HepG2 (cell line): ENCODE results near the gene POLR1F. TPM values are rescaled to one million over a fixed set of nuclear protein-coding genes. Genes with fewer than 3 reads are reported as not detected.

Experiments
- ASH2L ChIP-seq: fragments of 300-600, 200-600 bp; sonication (generic); IDR thresholded peaks from 2 replicates; pipeline ENCODE4 v1.7.0; 2017; ENCODE audit warnings: low read depth, mild to moderate bottlenecking, moderate library complexity, mixed read lengths, low read length; ENCODE audit not compliant: insufficient read length
- HES4 ChIP-seq: sonication (generic); formaldehyde crosslinking; IDR thresholded peaks from 2 replicates; pipeline ENCODE4 v1.9.0; 2021; ENCODE audit warnings: mild to moderate bottlenecking, missing genetic modification reagents, borderline replicate concordance
- KLF12 ChIP-seq: sonication (generic); formaldehyde crosslinking; IDR thresholded peaks from 2 replicates; pipeline ENCODE4 v1.4.0; 2020; ENCODE audit warnings: missing genetic modification reagents, borderline replicate concordance
- RARA ChIP-seq: IDR thresholded peaks from 2 replicates; pipeline ENCODE4 v1.6.1; 2016; ENCODE audit warnings: missing genetic modification reagents, missing compliant biosample characterization
- SP1 ChIP-seq, 2 experiments: fragments of 450-650 bp in 1 of 2; sonication (generic) in 1 of 2; formaldehyde crosslinking in 1 of 2; IDR thresholded peaks; 2 replicates each; pipeline versions ENCODE4 v1.4.0 to v1.6.1; 2016 to 2020; ENCODE audit warnings: missing genetic modification reagents in 1 of 2
- STAT5B ChIP-seq: sonication (generic); formaldehyde crosslinking; IDR thresholded peaks from 2 replicates; pipeline ENCODE4 v1.4.0; 2020; ENCODE audit warnings: missing genetic modification reagents
- TEAD3 ChIP-seq: optimal IDR thresholded peaks from 2 replicates; pipeline ENCODE3; 2016; ENCODE audit warnings: borderline replicate concordance
- TRIM24 ChIP-seq: sonication (generic); formaldehyde crosslinking; IDR thresholded peaks from 2 replicates; pipeline ENCODE4 v1.8.0; 2022; ENCODE audit warnings: mild to moderate bottlenecking, missing genetic modification reagents
- YEATS2 ChIP-seq: sonication (generic); formaldehyde crosslinking; IDR thresholded peaks from 2 replicates; pipeline ENCODE4 v1.4.0; 2020; ENCODE audit warnings: missing genetic modification reagents, borderline replicate concordance
- ZKSCAN1 ChIP-seq: fragments of 150-350 bp; IDR thresholded peaks from 2 replicates; pipeline ENCODE4 v1.6.1; 2014; ENCODE audit warnings: low read length
- ZNF431 ChIP-seq: sonication (generic); formaldehyde crosslinking; IDR thresholded peaks from 2 replicates; pipeline ENCODE4 v1.9.0; 2022; ENCODE audit warnings: missing genetic modification reagents, low read depth, mild to moderate bottlenecking, borderline replicate concordance
- ZNF724P ChIP-seq: sonication (generic); formaldehyde crosslinking; IDR thresholded peaks from 2 replicates; pipeline ENCODE4 v1.8.0; 2022; ENCODE audit warnings: missing genetic modification reagents, borderline replicate concordance
- ZNF788 ChIP-seq: sonication (generic); formaldehyde crosslinking; IDR thresholded peaks from 2 replicates; pipeline ENCODE4 v1.5.0; 2020; ENCODE audit warnings: mild to moderate bottlenecking, missing genetic modification reagents, borderline replicate concordance
- polyA plus RNA-seq, 8 experiments: library from polyadenylated mRNA; depleted of rRNA in 3 of 8; stranded (reverse) in 7 of 8; unstranded in 1 of 8; fragments of >200 nt; fragmentation: Illumina TruSeq in 4 of 8; extraction: Trizol in 4 of 8; gene quantifications; 2 replicates each; pipeline versions ENCODE4 v1.2.1 to v1.2.3, GENCODE V29; 2011 to 2016; ENCODE audit warnings: low read depth in 4 of 8, missing spikeins in 1 of 8, mixed read lengths in 1 of 8; ENCODE audit not compliant: insufficient read depth in 1 of 8
- total RNA-seq, 5 experiments: library from RNA; depleted of rRNA; stranded (reverse); fragments of >200 nt; fragmentation: Illumina TruSeq; extraction: Trizol; gene quantifications; 2 replicates each; pipeline ENCODE4 v1.2.3, GENCODE V29; 2016; ENCODE audit warnings: low read depth in 1 of 5
- TF ChIP-seq, protein P1 (sequence below): sonication (generic); formaldehyde crosslinking; IDR thresholded peaks from 2 replicates; pipeline ENCODE4 v1.4.0; 2020; ENCODE audit warnings: missing genetic modification reagents
- TF ChIP-seq, protein P2 (sequence below): IDR thresholded peaks from 2 replicates; pipeline ENCODE4 v1.6.1; 2016; ENCODE audit warnings: low read depth
- TF ChIP-seq, protein P3 (sequence below): sonication (generic); formaldehyde crosslinking; IDR thresholded peaks from 2 replicates; pipeline ENCODE4 v1.5.1; 2020; ENCODE audit warnings: missing genetic modification reagents, mild to moderate bottlenecking, borderline replicate concordance
- TF ChIP-seq, protein P4 (sequence below): sonication (generic); formaldehyde crosslinking; IDR thresholded peaks from 2 replicates; pipeline ENCODE4 v1.5.1; 2020; ENCODE audit warnings: mild to moderate bottlenecking, missing genetic modification reagents, borderline replicate concordance

Gene POLR1F
- total and polyA plus RNA-seq, 2 of the 13 experiments (the other 11 are each of a cell fraction or from before 2014, with no cell fraction given): 8.0 to 14.9 TPM

DNA sequence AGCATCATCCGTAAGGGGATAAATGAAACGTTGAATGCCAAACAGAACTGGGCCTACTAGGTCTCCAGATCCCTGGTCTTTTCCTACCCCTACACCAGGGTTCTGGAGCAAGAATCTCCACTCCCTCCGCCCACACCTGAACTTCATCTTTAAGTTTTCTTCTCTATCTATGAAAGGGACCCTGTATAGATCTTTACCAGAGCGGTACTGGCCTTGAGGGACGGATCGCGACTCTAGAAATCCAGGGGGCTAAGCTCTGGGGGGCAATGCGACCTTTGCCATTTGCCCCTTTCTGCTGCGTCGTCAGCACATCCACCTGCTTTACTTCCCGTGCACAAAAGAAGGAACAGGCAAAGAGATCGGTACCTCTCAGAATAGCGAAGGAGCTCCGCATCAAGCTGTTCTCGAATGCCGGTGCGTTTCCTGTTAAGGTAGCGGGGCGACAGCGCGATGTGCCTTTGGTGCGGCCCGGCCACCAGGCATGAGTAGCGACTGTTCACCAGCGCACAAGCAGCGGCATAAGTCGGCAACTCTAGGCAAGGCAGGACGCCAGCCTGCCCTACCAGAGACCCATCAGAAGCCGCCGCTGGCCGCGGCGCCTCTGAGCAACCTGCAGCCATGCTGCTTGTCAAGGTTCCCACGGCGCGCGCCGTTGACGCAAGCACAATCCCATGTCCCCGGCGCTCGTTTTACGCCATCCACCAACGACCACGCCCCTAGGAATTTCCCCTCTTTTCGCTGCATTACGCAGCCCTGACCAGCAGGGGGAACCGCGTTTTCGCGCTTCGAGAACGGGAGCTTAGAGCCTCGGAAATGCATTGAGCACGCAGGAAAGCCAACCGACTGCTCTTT lies at the start of gene POLR1F (continued):
- TF ChIP-seq, protein P1, sequence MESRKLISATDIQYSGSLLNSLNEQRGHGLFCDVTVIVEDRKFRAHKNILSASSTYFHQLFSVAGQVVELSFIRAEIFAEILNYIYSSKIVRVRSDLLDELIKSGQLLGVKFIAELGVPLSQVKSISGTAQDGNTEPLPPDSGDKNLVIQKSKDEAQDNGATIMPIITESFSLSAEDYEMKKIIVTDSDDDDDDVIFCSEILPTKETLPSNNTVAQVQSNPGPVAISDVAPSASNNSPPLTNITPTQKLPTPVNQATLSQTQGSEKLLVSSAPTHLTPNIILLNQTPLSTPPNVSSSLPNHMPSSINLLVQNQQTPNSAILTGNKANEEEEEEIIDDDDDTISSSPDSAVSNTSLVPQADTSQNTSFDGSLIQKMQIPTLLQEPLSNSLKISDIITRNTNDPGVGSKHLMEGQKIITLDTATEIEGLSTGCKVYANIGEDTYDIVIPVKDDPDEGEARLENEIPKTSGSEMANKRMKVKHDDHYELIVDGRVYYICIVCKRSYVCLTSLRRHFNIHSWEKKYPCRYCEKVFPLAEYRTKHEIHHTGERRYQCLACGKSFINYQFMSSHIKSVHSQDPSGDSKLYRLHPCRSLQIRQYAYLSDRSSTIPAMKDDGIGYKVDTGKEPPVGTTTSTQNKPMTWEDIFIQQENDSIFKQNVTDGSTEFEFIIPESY: peak; percentile 38; the same call in 1 of the 2 replicates
- TF ChIP-seq HES4 (CRISPR knock-in tag): peak; percentile 63; the same call in 1 of the 2 replicates
- no peak for TF ChIP-seq SP1 (IDR thresholded peaks at IDR 0.05)
- TF ChIP-seq SP1 (CRISPR knock-in tag; IDR thresholded peaks at IDR 0.05): peak; percentile 80
- peak; percentile 85 for TF ChIP-seq YEATS2
- TF ChIP-seq, protein P2, sequence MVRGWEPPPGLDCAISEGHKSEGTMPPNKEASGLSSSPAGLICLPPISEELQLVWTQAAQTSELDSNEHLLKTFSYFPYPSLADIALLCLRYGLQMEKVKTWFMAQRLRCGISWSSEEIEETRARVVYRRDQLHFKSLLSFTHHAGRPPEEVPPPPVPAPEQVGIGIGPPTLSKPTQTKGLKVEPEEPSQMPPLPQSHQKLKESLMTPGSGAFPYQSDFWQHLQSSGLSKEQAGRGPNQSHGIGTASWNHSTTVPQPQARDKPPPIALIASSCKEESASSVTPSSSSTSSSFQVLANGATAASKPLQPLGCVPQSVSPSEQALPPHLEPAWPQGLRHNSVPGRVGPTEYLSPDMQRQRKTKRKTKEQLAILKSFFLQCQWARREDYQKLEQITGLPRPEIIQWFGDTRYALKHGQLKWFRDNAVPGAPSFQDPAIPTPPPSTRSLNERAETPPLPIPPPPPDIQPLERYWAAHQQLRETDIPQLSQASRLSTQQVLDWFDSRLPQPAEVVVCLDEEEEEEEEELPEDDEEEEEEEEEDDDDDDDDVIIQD (CRISPR knock-in tag): peak; percentile 90
- peak; percentile 88 for TF ChIP-seq ASH2L
- peak; percentile 86; the same call in 1 of the 2 replicates for TF ChIP-seq ZNF788 (CRISPR knock-in tag)
- peak; percentile 83; the same call in 1 of the 2 replicates for TF ChIP-seq KLF12
- TF ChIP-seq, protein P3, sequence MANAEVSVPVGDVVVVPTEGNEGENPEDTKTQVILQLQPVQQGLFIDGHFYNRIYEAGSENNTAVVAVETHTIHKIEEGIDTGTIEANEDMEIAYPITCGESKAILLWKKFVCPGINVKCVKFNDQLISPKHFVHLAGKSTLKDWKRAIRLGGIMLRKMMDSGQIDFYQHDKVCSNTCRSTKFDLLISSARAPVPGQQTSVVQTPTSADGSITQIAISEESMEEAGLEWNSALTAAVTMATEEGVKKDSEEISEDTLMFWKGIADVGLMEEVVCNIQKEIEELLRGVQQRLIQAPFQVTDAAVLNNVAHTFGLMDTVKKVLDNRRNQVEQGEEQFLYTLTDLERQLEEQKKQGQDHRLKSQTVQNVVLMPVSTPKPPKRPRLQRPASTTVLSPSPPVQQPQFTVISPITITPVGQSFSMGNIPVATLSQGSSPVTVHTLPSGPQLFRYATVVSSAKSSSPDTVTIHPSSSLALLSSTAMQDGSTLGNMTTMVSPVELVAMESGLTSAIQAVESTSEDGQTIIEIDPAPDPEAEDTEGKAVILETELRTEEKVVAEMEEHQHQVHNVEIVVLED: peak; percentile 83
- peak; percentile 52; the same call in 1 of the 2 replicates for TF ChIP-seq ZNF431 (CRISPR knock-in tag)
- no peak for TF ChIP-seq TRIM24
- peak; percentile 92 for TF ChIP-seq TEAD3 (CRISPR knock-in tag)
- peak; percentile 43; the same call in 1 of the 2 replicates for TF ChIP-seq RARA (CRISPR knock-in tag)
- TF ChIP-seq STAT5B: 0 out of 2 replicates have a peak, but pooled peaks have one; percentile 23
- TF ChIP-seq ZKSCAN1: no peak
- TF ChIP-seq, protein P4, sequence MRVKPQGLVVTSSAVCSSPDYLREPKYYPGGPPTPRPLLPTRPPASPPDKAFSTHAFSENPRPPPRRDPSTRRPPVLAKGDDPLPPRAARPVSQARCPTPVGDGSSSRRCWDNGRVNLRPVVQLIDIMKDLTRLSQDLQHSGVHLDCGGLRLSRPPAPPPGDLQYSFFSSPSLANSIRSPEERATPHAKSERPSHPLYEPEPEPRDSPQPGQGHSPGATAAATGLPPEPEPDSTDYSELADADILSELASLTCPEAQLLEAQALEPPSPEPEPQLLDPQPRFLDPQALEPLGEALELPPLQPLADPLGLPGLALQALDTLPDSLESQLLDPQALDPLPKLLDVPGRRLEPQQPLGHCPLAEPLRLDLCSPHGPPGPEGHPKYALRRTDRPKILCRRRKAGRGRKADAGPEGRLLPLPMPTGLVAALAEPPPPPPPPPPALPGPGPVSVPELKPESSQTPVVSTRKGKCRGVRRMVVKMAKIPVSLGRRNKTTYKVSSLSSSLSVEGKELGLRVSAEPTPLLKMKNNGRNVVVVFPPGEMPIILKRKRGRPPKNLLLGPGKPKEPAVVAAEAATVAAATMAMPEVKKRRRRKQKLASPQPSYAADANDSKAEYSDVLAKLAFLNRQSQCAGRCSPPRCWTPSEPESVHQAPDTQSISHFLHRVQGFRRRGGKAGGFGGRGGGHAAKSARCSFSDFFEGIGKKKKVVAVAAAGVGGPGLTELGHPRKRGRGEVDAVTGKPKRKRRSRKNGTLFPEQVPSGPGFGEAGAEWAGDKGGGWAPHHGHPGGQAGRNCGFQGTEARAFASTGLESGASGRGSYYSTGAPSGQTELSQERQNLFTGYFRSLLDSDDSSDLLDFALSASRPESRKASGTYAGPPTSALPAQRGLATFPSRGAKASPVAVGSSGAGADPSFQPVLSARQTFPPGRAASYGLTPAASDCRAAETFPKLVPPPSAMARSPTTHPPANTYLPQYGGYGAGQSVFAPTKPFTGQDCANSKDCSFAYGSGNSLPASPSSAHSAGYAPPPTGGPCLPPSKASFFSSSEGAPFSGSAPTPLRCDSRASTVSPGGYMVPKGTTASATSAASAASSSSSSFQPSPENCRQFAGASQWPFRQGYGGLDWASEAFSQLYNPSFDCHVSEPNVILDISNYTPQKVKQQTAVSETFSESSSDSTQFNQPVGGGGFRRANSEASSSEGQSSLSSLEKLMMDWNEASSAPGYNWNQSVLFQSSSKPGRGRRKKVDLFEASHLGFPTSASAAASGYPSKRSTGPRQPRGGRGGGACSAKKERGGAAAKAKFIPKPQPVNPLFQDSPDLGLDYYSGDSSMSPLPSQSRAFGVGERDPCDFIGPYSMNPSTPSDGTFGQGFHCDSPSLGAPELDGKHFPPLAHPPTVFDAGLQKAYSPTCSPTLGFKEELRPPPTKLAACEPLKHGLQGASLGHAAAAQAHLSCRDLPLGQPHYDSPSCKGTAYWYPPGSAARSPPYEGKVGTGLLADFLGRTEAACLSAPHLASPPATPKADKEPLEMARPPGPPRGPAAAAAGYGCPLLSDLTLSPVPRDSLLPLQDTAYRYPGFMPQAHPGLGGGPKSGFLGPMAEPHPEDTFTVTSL (CRISPR knock-in tag): peak; percentile 64; the same call in 1 of the 2 replicates
- no peak for TF ChIP-seq ZNF724P (CRISPR knock-in tag)
